Fibroblast of skin of scalp (primary cell): Measurements from ENCODE around the gene TIMM10. TPM values are rescaled to one million over a fixed set of nuclear protein-coding genes. Genes with fewer than 3 reads are reported as not detected.

ENCODE experiments used
- DNase-seq: peaks from one replicate; pipeline ENCODE4 v3.0.0-alpha.2; 2013
- polyA plus RNA-seq, 2 experiments: library from polyadenylated mRNA; unstranded; fragments of 120-200 nt; gene quantifications; one replicate each; pipeline ENCODE4 v1.2.1, GENCODE V29; 2013; ENCODE audit not compliant: insufficient read length in 2 of 2

TIMM10 gene, protein sequence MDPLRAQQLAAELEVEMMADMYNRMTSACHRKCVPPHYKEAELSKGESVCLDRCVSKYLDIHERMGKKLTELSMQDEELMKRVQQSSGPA
- 31.3 TPM for polyA plus RNA-seq (2013, experiment 1 of 2; ENCODE audit: insufficient read length)
- polyA plus RNA-seq (2013, experiment 2 of 2; ENCODE audit: insufficient read length) = 25.9 TPM

GRCh38 chr11:57530596-57531507 is at the start of gene TIMM10:
TIMM10 (minus strand) TSS chr11:57530754; CDS start chr11:57530189, 565 bp downstream.
- peak; percentile 97 for DNase-seq

- no peak for DNase-seq
These were observed 43.5 kb upstream of the TIMM10 start for GRCh38 chr11:57574061-57574460.

DNA sequence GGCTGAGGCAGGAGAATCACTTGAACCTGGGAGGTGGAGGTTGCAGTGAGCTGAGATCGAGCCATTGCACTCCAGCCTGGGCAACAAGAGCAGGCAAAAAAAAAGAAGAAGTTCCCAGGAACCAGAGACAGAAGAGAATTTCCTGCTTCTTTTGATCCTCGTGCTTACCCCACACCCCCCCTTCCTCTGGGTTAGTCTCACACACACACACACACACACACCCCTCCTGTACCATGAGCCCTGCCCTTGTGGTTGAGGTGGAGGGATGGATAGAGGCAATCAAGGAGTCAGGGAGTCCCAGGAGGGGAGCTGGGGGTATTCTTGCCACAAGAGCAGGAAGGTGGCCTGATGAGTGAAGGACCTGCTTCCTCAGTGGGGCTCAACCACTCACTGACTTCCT is 41.1 kb upstream of the TIMM10 start:
- no peak for DNase-seq

- DNase-seq = no peak
These were observed 37.8 kb upstream of the TIMM10 start for GRCh38 chr11:57568330-57568766.

- DNase-seq = peak; percentile 71
These were observed 37.2 kb upstream of the TIMM10 start, which contains the start of gene UBE2L6 for GRCh38 chr11:57567515-57568329. UBE2L6 (minus strand) TSS chr11:57567672; CDS start chr11:57567611, 61 bp downstream.

DNA sequence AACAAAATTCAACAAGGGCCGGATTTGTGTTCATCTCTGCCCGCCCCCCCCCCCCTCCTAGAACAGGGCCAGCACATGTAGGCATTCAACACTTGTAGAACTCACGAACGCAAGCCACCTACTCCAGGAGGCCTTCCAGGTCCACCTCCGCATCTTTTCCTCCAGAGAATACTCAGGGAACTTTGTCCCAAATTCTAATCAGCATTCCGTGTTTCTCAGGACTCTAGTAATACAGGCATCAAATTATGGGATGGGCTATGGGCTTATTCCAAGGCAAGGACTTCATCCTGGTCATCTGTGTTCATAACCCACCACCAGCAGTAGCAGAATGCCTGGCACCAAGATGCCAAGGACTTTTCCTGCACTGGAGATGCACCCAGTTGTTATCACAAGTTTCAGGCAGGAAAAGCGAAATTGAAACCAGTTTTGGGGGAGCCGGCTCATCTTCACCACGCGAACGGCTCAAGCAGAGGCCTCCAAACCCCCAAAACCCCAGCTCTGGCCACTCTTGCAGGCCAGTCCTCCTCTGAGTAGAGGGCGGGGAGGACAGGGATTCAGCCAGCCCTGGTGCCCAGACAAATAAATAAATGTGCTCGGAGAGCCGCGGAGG is 36.5 kb upstream of the TIMM10 start:
- DNase-seq = no peak

- DNase-seq = peak; percentile 6
These were observed 35.7 kb upstream of the TIMM10 start for GRCh38 chr11:57566005-57566904.

- DNase-seq = no peak
These were observed 32.0 kb upstream of the TIMM10 start for GRCh38 chr11:57562596-57562995.

- DNase-seq = no peak
These were observed 29.6 kb upstream of the TIMM10 start for GRCh38 chr11:57560146-57560545.

DNA sequence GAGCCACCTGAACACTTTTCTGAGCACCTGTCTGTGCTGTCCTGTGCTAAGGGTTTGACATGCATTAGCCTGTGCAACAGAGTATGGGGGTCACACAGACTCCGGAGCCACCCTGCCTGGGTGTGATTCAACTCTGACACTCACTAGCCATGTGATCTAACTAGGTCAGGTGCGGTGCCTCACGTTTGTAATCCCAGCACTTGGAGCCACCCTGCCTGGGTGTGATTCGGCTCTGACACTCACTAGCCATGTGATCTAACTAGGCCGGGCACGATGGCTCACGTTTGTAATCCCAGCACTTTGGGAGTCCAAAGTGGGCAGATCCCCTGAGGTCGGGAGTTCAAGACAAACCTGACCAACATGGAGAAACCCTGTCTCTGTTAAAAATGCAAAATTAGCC is 25.5 kb upstream of the TIMM10 start:
- no peak for DNase-seq

DNA sequence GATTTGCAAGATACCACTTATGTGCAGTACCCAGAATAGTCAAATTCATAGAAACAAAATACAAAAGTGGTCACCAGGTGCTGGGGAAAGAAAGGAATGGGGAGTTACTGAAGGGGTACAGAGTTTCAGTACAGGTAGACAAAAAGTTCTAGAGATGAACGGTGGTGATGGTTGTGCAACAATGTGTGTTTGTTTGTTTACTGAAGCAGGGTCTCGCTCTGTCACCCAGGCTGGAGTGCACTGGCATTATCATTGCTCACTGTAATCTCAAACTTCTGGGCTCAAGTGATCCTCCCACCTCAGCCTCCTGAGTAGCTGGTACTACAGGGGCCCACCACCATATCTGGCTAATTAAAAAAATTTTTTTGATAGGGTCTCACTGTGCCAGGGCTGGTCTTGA is 24.8 kb upstream of the TIMM10 start:
- DNase-seq = no peak

GRCh38 chr11:57552479-57552878 is 21.9 kb upstream of the TIMM10 start:
- DNase-seq = no peak

DNA sequence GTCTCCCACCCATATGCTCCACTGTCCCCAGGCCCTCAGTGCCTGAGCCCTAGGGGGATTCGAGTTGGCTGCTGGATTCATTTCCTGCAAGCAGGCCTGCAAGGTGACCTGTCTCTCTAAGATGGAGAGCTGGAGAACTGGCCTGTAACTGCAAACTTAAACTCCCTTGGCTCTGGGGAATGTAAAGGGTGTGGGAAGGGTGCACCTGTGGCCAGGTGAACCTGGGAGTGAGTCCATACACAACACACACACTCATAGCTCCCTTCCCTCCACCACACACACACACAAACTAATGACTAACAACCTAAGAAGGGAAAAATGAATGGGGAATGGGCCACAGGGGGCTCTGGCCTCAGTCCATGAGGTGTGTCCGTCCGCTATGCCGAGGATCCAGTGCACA is 21.4 kb upstream of the TIMM10 start:
- no peak for DNase-seq

DNA sequence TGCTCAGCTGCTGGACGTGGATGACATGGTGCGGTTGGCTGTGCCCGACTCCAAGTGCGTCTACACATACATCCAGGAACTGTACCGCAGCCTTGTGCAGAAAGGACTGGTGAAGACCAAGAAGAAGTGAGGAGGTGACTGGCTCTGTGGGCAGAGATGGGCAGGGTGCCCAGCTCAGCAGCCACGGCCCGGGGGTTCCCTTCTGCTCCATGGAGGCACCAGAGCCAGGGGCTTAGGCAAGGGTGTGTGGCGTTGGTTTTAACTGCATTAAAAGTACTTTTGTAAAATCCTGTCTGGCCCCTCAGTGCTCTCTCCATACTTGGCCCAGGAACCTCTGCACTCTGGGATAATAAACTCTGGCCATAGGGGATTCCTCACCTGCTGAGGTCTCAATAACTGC is 19.4 kb upstream of the TIMM10 start:
- DNase-seq = no peak

DNA sequence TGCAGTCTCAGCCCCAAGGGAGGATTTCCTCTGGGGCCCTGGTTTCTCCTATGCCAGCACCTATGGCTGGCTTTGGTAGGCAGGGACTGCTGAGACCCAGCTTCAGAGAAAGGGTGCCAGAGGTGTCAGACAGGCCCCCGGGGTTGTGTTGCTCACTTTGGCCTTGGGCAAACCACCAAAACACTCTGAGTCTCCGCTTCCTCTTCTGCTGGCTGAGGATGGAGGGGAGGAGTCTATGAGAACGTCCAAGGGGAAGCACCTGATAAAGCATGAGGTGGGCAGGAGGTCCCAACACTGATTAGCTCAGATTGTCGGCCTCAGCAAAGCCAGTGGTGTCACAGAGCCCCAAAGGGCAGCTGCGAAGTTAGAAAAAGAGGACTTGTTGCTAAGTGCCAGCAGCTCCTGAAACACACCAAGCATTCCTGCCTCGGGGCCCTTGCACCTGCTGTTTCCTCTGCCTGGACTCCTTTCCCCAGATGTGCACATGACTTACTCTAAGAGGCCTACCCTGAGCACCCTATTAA is 17.4 kb upstream of the TIMM10 start:
- DNase-seq = no peak

DNA sequence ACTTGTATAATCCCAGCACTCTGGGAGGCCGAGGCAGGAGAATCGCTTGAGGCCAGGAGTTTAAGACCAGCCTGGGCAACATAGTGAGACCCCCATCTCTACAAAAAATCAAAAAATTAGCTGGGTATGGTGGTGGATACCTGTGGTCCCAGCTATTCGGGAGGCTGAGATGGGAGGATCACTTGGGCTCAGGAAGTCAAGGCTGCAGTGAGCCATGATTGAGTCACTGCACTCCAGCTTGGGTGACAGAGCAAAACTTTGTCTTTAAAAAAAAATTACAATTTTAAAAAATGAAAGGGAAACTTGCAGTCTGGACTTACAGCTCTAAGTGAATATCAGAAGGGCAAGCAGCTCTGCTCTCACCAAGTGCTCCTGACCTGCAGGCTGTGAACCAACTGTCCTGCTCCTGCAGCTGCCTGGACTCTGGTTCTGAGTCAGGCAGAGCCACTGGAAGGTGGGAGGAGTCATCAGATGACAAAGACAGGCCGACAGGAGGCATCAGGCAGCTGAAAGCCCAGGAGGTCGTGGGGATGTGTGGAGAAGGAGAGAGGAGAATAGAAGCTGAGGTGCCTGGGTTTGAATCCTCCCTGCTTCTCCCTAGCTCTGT is 16.4 kb upstream of the TIMM10 start:
- DNase-seq = peak; percentile 18

DNA sequence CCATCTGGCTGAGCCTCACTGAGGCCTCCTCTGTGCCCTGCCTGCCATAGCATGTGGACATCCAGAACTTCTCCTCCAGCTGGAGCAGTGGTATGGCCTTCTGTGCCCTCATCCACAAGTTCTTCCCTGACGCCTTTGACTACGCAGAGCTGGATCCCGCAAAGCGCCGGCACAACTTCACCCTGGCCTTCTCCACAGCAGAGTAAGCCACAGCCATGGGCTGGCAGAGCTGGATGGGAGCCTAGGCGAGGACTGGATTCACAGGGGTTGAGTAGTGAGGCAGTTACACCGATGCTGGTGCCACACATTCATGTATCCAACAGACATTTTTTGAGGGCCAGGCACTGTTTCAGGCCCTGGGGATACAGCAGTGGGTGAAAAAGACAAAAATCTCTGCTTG is 15.9 kb upstream of the TIMM10 start:
- no peak for DNase-seq

GRCh38 chr11:57545883-57546282 is 15.3 kb upstream of the TIMM10 start:
- no peak for DNase-seq

DNA sequence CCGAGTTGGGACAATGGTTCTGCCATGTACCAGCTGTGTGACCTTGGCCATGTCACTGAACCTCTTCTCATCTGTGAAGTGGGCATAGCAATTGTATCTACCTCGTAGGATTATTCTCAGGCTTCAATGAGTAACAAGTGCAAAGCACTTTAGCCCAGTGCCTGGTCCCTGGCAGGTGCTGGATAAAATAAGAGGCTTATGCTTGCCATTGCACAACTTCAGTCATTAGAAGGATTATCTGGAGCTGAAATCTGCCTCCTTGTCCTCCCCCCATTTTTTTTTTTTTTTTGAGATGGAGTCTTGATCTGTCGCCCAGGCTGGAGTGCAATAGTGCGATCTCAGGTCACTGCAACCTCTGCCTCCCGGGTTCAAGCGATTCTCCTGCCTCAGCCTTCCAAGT is 14.0 kb upstream of the TIMM10 start:
- no peak for DNase-seq

DNA sequence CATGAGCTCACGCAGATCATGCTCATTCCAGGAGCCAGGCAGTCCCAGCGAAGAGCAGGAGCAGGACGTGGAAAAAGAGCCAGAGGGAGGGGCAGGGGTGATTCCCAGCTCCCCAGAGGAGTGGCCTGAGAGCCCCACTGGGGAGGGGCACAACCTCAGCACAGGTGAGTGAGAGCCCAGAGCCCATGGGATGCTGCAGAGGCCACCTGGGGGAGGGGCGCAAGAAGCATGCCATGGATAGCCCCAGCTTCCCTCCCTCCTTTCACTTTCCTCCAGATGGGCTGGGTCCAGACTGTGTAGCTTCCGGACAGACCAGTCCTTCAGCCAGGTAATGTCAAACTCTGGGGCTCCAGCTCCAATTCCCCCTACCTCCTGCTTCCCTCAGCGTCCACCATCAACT is 13.0 kb upstream of the TIMM10 start:
- no peak for DNase-seq

DNA sequence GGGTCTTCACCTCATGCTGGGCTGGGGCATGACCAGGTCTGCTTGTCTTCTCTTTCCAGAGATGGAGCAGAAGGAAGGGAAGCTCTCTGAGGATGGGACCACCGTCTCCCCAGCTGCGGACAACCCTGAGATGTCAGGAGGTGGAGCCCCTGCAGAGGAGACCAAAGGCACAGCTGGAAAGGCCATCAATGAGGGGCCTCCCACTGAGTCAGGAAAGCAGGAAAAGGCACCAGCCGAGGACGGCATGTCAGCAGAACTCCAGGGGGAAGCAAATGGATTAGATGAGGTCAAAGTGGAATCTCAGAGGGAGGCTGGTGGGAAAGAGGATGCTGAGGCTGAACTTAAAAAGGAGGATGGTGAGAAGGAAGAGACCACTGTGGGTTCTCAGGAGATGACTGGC is 12.0 kb upstream of the TIMM10 start:
- no peak for DNase-seq
